CD4-positive, alpha-beta T cell treated with Interferon alpha-2 for 1 hour (primary cell): ENCODE results near the gene KRI1.
A peak's percentile ranks its signal among the peaks of the same experiment; 100 is the strongest.
"Not testable (repeated sequence)": the region's sequence is repeated elsewhere in the genome, so short reads cannot be mapped to it uniquely, and the experiment has no call there.

ENCODE experiments used
- DNase-seq, 2 donors: peaks; one replicate each; pipeline ENCODE4 v3.0.0-alpha.2; 2020 to 2022

Gene KRI1

GRCh38 chr19:10546817-10547216 lies 19.0 kb downstream of the KRI1 start:
- DNase-seq, result no peak

GRCh38 chr19:10544753-10545251 lies 21.0 kb downstream of the KRI1 start:
- DNase-seq, result no peak

GRCh38 chr19:10544242-10544752 lies 21.5 kb downstream of the KRI1 start:
- peak in 1 of 2 donors; percentile 35 for DNase-seq

GRCh38 chr19:10543420-10544241 lies 22.2 kb downstream of the KRI1 start, which contains the start of gene ATG4D:
Gene ATG4D, plus strand, starts transcription at chr19:10543904. Its CDS starts 187 bp downstream, at chr19:10544091.
- DNase-seq, result peak; percentile 80 to 87

GRCh38 chr19:10543059-10543419 lies 22.8 kb downstream of the KRI1 start:
- no peak for DNase-seq

DNA sequence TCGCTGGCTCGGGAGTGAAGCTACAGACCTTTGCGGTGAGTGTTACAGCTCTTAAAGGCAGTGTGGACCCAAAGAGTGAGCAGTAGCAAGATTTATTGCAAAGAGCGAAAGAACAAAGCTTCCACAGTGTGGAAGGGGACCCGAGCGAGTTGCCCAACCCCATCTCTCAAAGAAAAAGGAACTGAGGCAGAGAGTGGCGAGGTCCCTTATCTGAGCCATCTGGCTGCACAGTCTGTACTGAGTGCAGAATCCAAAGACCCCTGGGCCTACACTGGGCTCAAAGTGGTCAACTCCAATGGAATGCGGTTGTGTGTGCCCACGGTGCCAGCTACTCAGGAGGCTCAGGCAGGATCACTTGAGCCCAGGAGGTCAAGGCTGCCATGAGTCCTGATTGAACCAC lies 26.8 kb downstream of the KRI1 start:
- not testable (repeated sequence) for DNase-seq

DNA sequence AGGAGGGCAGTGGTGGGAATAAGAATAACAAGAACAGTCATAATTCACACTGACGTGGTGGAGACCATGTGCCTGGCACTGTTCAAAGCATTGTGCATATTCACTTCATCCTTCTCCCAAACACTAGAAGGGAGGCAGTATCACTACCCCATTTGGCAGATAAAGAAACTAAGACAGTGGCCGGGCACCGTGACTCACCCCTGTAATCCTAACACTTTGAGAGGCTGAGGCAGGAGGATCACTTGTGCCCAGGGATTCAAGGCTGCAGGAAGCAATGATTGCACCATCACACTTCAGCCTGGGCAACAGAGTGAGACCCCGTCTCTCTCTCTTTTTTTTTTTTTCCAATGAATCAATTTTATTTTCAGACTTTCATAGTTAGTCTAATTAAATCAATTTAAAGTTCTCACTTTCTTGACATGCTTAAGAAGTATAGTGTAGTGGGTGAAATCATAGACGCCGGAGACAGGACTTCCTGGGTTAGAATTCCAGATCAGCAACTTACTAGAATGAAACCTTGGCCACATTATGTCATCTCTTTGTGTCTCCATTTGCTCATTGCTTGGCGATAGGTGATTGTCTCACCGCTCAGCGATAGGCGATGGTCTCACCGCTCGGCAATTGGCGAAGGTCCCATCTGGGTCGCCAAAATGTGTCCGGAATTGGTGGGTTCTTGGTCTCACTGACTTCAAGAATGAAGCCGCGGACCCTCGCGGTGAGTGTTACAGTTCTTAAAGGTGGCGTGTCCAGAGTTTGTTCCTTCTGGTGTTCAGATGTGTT lies 27.4 kb downstream of the KRI1 start:
- no peak for DNase-seq

- no peak for DNase-seq
Observed at GRCh38 chr19:10537668-10538067, 28.1 kb downstream of the KRI1 start.

DNA sequence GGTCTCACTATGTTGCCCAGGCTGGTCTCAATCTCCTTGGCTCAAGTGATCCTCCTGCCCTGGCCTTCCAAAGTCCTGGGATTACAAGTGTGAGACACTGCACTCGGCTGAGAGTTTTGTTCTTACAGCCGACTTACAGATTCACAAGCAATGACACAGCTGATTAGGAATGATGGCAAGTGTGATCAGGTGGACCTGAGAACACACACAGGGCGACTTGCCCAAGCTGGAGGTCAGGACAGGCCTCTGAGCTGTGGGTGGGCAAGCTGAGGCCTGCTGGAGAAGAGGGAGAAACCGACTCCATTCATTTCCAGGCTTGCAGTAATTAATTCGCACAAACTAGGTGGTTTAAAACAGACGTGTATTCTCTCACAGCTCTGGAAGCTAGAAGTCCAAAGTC lies 30.2 kb downstream of the KRI1 start:
- no peak for DNase-seq

GRCh38 chr19:10533646-10534386 lies 32.0 kb downstream of the KRI1 start:
- no peak for DNase-seq

DNA sequence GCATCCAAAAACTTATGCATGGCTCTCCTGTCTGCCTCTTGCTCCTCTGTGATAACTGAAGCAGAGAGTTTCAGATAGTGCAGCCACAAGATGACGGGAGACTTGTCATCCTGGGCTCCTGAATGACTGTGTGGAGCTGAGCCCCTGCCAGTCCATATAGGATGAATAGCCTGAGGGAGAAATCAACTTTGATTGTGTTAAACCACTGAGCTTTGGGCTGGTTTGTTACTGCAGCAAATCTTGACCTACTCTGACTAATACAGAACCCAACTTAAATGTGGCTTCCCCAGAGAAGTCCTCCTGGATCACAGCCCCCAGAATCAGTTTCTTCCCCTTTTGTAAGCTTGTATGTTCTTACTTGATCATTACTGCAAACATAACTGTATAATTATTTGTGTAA lies 33.4 kb downstream of the KRI1 start:
- no peak for DNase-seq

DNA sequence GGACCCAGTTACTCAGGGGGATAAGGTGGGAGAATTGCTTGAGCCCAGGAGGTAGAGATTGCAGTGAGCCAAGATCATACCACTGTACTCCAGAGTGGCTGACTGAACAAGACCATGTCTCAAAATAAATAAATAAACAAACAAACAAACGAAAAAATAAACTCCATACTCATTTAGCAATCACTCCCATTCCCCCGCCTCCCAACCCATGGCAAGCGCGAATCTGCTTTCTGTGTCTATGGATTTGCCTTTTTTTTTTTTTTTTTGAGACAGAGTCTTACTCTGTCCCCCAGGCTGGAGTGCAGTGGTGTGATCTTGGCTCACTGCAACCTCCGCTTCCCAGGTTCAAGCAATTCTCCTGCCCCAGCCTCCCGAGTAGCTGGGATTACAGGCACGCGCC lies 38.9 kb downstream of the KRI1 start:
- DNase-seq, result not testable (repeated sequence)

- DNase-seq, result no peak
Observed at GRCh38 chr19:10525636-10526035, 40.2 kb downstream of the KRI1 start.

DNA sequence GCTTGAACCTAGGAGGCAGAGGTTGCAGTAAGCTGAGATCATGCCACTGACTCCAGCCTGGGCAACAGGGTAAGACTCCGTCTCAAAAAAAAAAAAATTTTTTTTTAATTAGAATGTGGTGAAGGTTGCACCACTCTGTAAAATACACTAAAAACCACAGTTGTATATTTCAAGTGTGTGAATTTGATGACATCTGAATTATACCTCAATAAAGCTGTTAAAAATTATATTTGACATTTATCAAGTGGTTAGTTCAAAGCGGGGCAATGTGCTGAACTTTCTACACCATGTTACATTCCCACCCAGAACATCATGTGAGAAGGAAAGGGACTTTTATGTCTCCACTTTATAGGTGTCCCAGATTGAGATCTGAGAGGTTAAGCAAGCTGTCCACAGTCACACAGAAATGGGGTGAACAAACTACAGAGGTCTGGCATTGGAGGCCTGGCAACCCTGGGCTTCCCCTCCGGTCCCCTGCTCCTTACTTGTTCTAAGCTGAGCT lies 42.6 kb downstream of the KRI1 start:
- peak in 1 of 2 donors; percentile 55 for DNase-seq

DNA sequence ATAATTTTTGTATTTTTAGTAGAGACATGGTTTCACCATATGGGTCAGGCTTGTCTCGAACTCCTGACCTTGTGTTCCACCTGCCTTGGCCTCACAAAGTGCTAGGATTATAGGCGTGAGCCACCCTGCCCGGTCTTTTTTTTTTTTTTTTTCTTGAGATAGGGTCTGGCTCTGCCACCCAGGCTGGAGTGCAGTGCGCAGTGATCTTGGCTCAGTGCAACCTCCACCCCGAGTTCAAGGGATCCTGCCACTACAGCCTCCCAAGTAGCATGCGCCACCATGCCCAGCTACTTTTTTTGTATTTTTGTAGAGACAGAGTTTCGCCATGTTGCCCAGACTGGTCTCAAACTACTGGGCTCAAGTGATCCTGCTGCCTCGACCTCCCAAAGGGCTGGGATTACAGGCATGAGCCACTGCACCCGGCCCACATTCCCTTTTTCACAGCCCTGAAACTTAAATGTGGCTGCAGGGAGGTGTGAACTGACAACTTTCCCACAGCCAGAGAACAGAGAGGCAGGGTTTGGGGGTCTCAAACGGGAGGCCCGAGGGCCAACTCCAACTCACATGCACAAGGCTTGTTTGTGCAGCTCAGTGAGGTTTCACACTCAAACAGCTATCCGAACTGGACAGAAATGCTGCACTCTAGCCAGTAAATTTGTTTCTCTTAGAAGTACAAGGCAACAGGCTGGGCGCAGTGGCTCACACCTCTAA lies 44.2 kb downstream of the KRI1 start:
- no peak for DNase-seq

DNA sequence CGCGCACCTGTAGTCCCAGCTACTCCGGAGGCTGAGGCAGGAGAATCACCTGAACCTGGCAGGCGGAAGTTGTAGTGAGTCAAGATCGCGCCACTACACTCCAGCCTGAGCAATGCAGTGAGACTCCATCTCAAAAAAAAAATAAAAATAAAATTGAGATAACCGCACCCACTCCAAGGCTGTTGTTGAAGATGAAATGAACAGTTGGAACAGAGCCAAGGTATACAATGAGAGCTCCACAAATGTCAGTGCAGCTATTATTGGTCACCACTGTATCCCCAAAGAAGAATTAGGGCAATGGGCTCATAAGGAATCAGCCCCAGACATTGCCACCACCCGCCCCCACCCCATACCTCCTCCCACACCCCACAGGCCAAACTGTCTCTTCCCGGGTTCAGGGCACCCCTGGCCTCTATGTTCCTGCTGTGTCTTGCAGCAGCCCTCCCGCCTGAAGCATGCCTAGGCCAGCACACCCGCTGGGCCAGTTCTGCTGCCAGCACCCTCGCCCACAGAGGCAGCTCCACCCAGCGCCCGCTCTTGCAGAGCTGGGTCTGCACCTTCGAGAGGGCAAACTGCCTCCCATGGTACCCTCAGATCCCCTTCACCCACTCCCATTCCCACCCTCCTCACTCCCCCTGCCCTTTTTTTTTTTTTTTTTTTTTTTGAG lies 45.0 kb downstream of the KRI1 start:
- DNase-seq, result no peak

DNA sequence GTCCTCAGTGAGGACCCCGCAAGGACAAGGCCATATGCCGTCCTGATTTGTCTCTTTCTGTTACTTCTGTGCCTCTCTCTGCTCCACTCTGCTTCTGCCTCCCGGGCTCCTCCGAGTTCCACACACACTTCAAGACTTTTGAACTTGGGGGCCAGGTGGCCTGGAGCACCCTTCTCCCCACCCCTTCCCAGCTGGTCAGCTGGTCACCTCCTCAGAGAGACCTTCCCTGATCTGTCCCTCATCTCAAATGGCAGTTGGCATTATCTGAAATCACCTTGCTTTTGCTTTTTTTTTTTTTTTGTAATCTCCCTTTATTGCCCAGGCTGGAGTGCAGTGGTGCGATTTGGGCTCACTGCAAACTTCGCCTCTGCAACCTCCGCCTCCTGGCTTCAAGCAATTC lies 46.4 kb downstream of the KRI1 start:
- no peak for DNase-seq

DNA sequence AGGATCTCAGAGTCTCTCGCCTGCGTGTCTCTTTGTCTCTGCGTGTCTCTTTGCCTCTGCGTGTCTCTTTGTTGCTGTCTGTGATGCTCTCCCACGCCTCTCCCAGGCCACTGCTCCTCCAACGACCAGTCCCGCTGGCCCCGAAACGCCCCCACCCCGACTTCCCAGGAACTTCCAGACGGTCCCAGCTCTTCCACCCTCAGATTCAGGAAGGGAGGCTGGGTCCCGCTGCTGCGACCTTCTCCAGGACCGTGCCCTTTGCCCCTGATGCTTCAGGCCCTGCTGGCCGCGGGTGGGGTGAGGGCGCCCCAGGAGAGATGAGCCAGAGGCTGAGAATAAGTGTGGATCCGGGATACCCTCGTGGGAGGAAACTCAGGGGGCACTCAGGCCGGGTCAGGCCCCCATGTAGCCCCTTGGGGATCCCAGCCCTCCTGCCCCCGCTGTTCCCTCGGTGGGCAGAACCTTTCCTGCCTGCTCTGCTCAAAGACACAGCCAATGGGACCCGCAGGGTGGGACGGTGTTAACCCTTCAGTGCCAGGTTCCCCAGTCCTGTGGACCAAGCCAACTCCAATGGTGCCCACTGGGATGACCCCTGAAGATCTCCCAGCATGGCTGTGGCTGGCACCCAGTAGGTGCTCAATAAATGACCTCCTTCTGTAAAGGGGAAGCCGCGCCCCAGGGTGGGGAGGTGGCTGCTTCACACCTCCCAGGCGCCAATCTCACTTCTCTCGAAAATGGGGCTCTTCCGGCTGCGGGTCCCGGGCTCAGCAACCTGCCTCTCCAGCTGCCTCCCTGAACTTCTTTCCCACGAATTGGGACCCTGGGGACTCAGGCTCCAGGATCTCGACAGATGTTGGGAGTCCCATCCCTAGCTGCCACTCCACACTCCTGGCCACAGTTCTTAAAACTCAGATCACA lies 47.1 kb downstream of the KRI1 start:
- DNase-seq, result peak; percentile 26 to 49

DNA sequence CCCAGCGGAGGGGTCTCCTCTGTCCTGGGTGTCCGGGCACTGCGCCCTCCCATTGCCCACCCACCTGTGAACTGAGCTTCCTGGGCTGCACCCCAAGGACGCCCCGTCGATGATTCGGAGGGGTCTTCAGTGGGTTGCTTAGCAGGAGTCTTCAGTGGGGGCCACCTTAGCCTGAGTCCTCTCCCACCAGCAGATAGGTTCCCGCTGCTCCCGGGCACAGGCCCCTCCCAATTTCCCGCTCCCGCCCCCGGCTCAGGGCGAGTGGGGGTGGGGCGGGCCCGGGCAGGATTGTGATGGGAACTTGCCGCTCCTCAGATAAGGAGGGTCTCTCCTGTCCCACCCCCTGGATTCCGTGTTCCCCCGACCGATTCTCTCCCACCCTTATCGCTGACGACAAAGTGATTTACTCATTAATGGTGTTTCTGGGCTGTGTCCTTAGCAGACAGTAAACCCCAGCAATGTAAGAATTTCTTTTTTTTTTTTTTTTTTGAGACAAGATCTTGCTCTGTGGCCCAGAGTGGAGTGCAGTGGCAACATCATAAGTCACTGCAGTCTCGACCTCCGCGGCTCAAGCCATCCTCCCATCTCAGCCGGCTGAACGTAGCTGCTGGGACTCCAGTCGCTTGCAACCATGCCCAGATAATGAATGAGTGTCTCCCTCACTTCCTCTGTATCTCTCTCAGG lies 47.9 kb downstream of the KRI1 start:
- peak in 1 of 2 donors; percentile 38 for DNase-seq

GRCh38 chr19:10517361-10517759 lies 48.5 kb downstream of the KRI1 start, which contains the start of gene S1PR5:
Gene S1PR5, minus strand, starts transcription at chr19:10517447. Its CDS starts 2,436 bp downstream, at chr19:10515011.
- peak in 1 of 2 donors; percentile 39 for DNase-seq
